ENCODE measurements around the gene STX10. TPM values are rescaled to one million over a fixed set of nuclear protein-coding genes. Genes with fewer than 3 reads are reported as not detected.
"Not testable (repeated sequence)": the region's sequence is repeated elsewhere in the genome, so short reads cannot be mapped to it uniquely, and the experiment has no call there.

STX10 gene
- total RNA-seq, 4 donors from 2014 or later, result 50.2 to 62.6 (median 56.6) TPM

- Histone ChIP-seq H3K27me3 (no peaks in the 10 kb centered on the region), H3K4me3 (no peak overlapping the region), H3K4me1 (peaks cover 17 to 23% (median 19%) of the 10 kb centered on the region in 4 donors), H3K9me3 (no peaks in the 10 kb centered on the region), H3K27ac (replicated peaks in 1 of 4) (no peak overlapping the region), H3K36me3 (no peaks in the 10 kb centered on the region)
- TF ChIP-seq, protein P1, sequence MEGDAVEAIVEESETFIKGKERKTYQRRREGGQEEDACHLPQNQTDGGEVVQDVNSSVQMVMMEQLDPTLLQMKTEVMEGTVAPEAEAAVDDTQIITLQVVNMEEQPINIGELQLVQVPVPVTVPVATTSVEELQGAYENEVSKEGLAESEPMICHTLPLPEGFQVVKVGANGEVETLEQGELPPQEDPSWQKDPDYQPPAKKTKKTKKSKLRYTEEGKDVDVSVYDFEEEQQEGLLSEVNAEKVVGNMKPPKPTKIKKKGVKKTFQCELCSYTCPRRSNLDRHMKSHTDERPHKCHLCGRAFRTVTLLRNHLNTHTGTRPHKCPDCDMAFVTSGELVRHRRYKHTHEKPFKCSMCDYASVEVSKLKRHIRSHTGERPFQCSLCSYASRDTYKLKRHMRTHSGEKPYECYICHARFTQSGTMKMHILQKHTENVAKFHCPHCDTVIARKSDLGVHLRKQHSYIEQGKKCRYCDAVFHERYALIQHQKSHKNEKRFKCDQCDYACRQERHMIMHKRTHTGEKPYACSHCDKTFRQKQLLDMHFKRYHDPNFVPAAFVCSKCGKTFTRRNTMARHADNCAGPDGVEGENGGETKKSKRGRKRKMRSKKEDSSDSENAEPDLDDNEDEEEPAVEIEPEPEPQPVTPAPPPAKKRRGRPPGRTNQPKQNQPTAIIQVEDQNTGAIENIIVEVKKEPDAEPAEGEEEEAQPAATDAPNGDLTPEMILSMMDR (IDR thresholded peaks at IDR 0.05), result no peak
- no peak for TF ChIP-seq POLR2AphosphoS5 (IDR thresholded peaks at IDR 0.05)
- no peak for TF ChIP-seq EP300 (IDR thresholded peaks at IDR 0.05)
- TF ChIP-seq POLR2A (IDR thresholded peaks at IDR 0.05; ENCODE audit: low read depth), result no peak
- WGBS, result 90% methylated on average over 8 of the region's 8 CpGs
- DNase-seq (ENCODE audit: extremely low spot score), result no peak
- intact Hi-C loops (cut with DNase I), result no loop called here
Measured at GRCh38 chr19:13176345-13176744, 26.2 kb upstream of the STX10 start.

GRCh38 chr19:13173139-13173737 is 23.1 kb upstream of the STX10 start:
- no peaks in the 10 kb centered on the region for H3K9me3 ChIP-seq
- H3K4me1 ChIP-seq, result peaks cover 16 to 30% (median 23%) of the 10 kb centered on the region in 4 donors
- H3K27ac ChIP-seq (replicated peaks in 1 of 4), result peak overlapping the region; percentile 58 to 74 (median 68)
- WGBS, result 86% methylated on average over 12 of the region's 12 CpGs
- no peaks in the 10 kb centered on the region for H3K27me3 ChIP-seq
- TF ChIP-seq POLR2AphosphoS5 (IDR thresholded peaks at IDR 0.05) (no peak), EP300 (IDR thresholded peaks at IDR 0.05) (no peak), POLR2A (IDR thresholded peaks at IDR 0.05; ENCODE audit: low read depth) (no peak)
- TF ChIP-seq, protein P1 (IDR thresholded peaks at IDR 0.05), result no peak
- H3K36me3 ChIP-seq, result no peaks in the 10 kb centered on the region
- no peak for DNase-seq (ENCODE audit: extremely low spot score)
- no peak overlapping the region for H3K4me3 ChIP-seq
- intact Hi-C loops (cut with DNase I), result no loop called here

GRCh38 chr19:13172346-13173138 is 22.4 kb upstream of the STX10 start:
- WGBS, result 42% methylated on average over 15 of the region's 18 CpGs
- peak overlapping the region; percentile 58 to 74 (median 68) for H3K27ac ChIP-seq (replicated peaks in 1 of 4)
- peak; percentile 12 to 43 for TF ChIP-seq POLR2AphosphoS5 (IDR thresholded peaks at IDR 0.05)
- TF ChIP-seq EP300 (IDR thresholded peaks at IDR 0.05), result no peak
- H3K4me3 ChIP-seq, result peak overlapping the region in 1 of 4 donors; percentile 3
- intact Hi-C loops (cut with DNase I), result no loop called here
- no peaks in the 10 kb centered on the region for H3K27me3 ChIP-seq
- DNase-seq (ENCODE audit: extremely low spot score), result peak; percentile 92
- no peaks in the 10 kb centered on the region for H3K9me3 ChIP-seq
- H3K36me3 ChIP-seq, result no peaks in the 10 kb centered on the region
- H3K4me1 ChIP-seq, result peaks cover 23 to 37% (median 30%) of the 10 kb centered on the region in 4 donors

DNA sequence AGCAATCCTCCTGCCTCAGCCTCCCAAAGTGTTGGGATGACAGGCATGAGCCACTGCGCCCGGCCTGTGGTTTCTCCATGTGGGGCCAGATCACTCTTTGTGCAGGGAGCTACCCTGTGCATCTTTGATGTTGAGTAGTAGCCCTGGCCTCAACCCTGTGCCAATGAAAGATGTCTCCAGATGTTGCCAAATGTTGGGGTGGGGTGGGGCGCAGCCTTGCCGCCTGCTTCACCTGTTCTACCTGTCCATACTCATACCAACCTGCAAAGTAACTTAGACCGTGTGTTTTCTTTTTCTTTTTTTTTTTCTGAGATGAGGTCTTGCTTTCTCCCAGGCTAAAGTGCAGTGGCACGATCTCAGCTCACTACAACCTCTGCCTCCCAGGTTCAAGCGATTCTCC is 21.0 kb upstream of the STX10 start:
- Histone ChIP-seq H3K27ac (replicated peaks in 1 of 4) (no peak overlapping the region), H3K9me3 (no peaks in the 10 kb centered on the region), H3K27me3 (no peaks in the 10 kb centered on the region), H3K4me1 (peaks cover 37 to 51% (median 44%) of the 10 kb centered on the region in 4 donors), H3K36me3 (no peaks in the 10 kb centered on the region), H3K4me3 (no peak overlapping the region)
- WGBS, result 98% methylated on average over 7 of the region's 7 CpGs
- TF ChIP-seq POLR2A (IDR thresholded peaks at IDR 0.05; ENCODE audit: low read depth) (no peak), EP300 (IDR thresholded peaks at IDR 0.05) (no peak), POLR2AphosphoS5 (IDR thresholded peaks at IDR 0.05) (no peak)
- TF ChIP-seq, protein P1 (IDR thresholded peaks at IDR 0.05), result no peak
- no peak for DNase-seq (ENCODE audit: extremely low spot score)
- intact Hi-C loops (cut with DNase I), result no loop called here

DNA sequence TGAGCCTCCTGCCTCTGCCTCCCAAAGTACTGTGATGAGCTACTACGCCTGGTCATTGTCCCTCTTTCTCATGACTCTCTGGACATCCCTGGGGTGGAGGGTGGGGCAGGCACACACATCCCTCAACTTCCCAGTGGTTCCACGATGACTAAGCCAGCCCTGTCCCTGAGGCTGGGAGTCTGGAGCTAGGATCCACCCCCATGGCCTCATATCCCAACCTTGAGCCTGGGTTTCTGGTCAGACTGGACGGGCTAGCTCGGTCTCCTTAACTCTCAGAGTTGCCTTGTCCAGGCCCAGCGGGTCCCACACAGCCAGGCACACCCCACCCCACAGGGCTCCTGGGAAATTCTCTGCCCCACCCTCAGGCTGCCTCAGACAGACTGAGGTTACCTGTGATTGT is 19.6 kb upstream of the STX10 start:
- no peak for DNase-seq (ENCODE audit: extremely low spot score)
- no peak for TF ChIP-seq POLR2A (IDR thresholded peaks at IDR 0.05; ENCODE audit: low read depth)
- no peak for TF ChIP-seq EP300 (IDR thresholded peaks at IDR 0.05)
- TF ChIP-seq, protein P1 (IDR thresholded peaks at IDR 0.05), result no peak
- TF ChIP-seq POLR2AphosphoS5 (IDR thresholded peaks at IDR 0.05), result no peak
- Histone ChIP-seq H3K36me3 (no peaks in the 10 kb centered on the region), H3K27me3 (no peaks in the 10 kb centered on the region), H3K4me3 (no peak overlapping the region), H3K27ac (replicated peaks in 1 of 4) (peak overlapping the region in 2 of 4 donors; percentile 92), H3K9me3 (no peaks in the 10 kb centered on the region), H3K4me1 (peaks cover 45 to 64% (median 57%) of the 10 kb centered on the region in 4 donors)
- WGBS, result 44% methylated on average over 2 of the region's 5 CpGs
- intact Hi-C loops (cut with DNase I), result no loop called here

GRCh38 chr19:13166151-13166550 is 16.0 kb upstream of the STX10 start:
- peaks cover 61 to 78% (median 68%) of the 10 kb centered on the region in 4 donors for H3K4me1 ChIP-seq
- peak overlapping the region; percentile 90 to 96 (median 92) for H3K27ac ChIP-seq (replicated peaks in 1 of 4)
- intact Hi-C loops (cut with DNase I); H3K4me3 ChIP-seq; H3K36me3 ChIP-seq; H3K27me3 ChIP-seq; DNase-seq (ENCODE audit: extremely low spot score); H3K9me3 ChIP-seq: not testable (repeated sequence)
- 93% methylated on average over 3 of the region's 3 CpGs for WGBS

Measured in esophagus muscularis mucosa (tissue), 4 donors.